NCI-H526 (cell line): Measurements from ENCODE around the gene NOL9.

Source experiments
- DNase-seq, 2 experiments: peaks; one replicate each; lab custom pipeline; 2025; lab: John Stamatoyannopoulos, UW

The NOL9 gene

DNA sequence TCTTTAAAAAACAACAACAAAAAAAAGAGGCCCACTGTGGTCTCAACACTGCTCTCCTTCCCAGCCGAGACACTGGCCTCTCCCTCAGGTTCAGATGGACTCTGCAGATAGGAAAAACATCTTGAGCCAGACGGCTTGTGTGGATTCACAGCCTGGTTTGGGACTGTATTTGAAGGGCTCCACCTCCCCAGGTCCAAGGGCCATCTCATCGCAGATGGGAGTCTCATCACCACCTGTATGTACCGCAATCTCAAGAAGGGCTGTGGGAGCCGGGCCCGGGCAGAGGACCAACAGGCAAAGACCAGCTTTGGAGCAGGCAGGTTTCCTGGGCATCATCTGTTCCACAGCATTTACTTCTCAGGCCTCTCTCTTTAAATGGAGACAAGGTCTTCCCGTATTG is 35.7 kb upstream of the NOL9 start:
- DNase-seq = no peak

DNA sequence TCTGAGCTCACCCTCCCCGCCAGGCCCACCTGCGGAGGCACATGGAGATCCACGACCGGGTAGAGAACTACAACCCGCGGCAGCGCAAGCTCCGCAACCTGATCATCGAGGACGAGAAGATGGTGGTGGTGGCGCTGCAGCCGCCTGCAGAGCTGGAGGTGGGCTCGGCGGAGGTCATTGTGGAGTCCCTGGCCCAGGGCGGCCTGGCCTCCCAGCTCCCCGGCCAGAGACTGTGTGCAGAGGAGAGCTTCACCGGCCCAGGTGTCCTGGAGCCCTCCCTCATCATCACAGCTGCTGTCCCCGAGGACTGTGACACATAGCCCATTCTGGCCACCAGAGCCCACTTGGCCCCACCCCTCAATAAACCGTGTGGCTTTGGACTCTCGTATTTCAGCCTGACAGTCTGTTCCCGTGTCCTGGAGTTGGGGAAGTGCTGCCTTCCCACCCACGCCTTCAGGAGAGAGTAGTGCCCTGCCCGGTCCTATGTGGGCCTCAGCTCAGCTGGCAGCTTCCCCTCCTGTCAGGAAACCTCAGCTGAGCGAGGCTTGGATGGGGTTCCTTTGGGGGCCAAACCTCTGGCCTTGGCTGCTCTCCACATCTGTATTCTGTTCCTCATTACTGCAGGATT is 34.7 kb upstream of the NOL9 start:
- no peak for DNase-seq

GRCh38 chr1:6588128-6588892 is 34.0 kb upstream of the NOL9 start:
- no peak for DNase-seq

- DNase-seq = peak in 1 of 2 experiments; percentile 30
These were observed 33.1 kb upstream of the NOL9 start for GRCh38 chr1:6587261-6588005.

DNA sequence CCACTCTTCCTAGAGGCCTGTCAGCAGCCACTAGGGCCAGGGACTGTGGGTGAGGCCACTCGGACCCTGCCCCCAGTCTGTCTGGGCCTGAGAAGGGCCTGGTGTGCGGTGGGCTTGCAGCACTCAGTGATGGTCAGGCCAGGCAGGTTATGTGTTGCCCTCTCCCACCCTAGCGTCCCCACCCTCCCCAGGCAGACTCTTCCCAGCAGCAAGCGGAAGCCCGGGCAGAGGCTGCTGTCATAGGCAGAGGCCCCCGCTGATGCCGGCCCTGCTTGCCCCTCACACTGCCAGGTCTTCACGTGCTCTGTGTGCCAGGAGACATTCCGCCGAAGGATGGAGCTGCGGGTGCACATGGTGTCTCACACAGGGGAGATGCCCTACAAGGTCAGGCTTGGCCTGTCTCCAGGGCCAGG is 32.1 kb upstream of the NOL9 start:
- no peak for DNase-seq

GRCh38 chr1:6585841-6586240 is 31.5 kb upstream of the NOL9 start:
- DNase-seq = no peak

DNA sequence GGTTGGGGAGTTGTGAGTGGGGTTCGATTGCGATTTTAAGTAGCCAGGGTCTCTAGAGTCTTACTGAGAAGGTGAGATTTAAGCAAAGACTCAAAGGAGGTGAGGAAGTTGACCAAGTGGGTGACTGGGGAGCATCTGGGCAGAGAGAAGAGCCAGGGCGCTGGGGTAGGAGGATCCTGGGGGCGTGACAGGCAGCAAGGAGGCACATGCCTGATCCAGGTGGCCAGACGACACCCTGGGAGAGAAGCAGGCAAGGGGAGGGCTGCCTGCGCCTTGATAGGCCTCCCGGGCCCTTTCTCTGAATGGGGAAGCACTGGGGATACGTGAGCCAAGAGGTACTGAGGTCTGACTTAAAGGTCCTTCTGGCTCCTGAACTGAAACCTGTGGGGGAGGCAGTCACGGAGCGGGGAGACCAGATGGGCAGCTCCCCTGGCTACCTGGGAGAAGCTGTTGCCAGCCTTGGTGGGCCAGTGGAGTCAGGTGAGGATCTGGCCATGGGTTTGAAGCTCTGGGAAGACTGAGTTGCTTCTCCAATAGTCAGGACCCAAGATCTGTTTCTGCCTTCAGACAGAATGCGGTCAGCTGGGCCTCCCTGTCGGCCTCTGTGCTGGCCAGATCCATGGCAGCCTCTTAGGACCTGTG is 30.9 kb upstream of the NOL9 start:
- no peak for DNase-seq

DNA sequence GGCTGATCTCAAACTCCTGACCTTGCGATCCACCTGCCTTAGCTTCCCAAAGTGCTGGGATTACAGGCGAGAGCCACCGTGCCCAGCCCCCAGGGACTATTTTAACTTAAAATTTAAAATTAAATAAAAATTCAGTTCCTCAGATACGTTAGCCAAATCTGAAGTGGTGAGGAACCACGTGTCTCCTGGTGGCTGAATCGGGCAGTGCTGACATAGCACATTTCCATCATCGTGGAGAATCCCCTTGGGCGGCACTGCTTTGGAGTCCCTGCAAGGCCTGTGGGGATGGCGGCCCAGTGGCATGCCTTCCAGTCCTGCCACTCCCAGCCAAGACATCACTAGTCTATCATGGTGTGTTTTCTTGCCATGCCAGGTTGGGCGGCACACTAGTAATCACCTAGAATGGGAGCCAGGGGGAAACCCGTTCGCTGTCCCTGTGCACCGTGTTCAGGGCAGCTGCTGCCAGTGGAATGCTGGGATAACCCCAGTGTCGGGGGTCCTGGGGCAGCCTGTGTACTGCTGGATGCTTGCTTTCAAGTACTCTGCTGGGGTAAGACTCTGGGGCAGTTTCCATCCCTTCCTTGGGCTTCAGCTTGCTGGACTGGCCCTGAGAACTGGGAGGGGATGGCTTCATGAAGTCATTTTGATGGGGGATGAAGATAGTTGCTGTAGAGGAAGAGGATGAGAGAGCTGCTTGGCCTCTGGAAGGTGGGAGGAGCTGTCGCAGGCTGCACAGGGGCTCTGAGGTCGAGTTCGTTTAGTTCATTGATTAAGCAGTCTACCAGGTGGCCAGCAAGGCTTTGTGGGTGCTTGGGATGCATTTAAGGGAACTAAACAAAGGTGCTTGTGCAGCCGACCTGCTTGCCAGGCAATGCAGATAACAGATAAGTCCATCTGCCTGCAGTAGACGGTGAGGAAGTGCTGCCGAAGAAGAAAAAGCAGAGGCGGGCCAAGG is 30.1 kb upstream of the NOL9 start:
- DNase-seq = no peak

DNA sequence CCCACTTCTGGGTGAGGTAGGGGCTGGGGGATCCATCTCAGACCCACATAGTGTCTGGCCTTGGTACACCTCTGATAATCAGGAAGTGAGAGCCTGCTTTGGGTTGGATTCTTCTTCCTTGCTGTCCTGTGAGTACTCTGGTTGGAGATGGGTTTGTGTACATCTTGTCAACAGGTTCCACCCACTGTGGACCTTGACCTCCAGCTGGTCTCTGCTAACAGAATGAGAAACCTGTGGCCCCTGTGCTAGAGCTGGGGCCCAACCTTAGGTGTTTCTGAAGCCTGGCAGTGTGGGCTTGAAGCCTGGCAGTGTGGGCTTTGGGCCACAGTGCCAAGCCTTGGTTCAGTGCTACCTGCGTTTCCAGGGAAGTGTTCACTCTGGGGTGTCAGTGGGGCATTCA is 28.1 kb upstream of the NOL9 start:
- DNase-seq = peak; percentile 56 to 66

DNA sequence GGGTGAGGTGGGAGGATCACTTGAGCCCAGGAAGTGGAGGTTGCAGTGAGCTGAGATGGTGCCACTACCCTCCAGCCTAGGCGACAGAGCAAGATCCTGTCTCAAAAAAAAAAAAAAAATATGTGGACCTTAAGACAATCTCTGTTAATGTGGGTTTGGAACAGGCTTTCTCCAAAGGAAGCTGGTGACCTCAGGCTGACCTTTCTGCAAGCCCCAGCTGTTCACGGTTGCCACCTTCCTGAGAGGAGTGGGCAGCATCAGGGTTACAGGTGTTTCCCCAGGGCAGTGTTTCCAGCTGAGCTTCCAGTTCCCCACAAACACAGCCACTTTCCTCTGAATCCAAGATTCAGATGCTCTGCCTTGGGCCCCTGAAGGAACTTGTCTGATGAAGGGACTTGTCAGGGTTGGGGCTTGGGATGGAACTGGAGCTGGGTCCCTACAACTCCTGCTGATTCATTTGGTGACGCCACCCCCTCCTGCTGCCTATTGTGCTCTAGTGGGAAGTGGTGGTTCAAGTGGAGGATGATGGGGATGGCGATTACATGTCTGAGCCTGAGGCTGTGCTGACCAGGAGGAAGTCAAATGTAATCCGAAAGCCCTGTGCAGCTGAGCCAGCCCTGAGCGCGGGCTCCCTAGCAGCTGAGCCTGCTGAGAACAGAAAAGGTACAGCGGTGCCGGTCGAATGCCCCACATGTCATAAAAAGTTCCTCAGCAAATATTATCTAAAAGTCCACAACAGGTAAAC is 27.4 kb upstream of the NOL9 start:
- DNase-seq = no peak

DNA sequence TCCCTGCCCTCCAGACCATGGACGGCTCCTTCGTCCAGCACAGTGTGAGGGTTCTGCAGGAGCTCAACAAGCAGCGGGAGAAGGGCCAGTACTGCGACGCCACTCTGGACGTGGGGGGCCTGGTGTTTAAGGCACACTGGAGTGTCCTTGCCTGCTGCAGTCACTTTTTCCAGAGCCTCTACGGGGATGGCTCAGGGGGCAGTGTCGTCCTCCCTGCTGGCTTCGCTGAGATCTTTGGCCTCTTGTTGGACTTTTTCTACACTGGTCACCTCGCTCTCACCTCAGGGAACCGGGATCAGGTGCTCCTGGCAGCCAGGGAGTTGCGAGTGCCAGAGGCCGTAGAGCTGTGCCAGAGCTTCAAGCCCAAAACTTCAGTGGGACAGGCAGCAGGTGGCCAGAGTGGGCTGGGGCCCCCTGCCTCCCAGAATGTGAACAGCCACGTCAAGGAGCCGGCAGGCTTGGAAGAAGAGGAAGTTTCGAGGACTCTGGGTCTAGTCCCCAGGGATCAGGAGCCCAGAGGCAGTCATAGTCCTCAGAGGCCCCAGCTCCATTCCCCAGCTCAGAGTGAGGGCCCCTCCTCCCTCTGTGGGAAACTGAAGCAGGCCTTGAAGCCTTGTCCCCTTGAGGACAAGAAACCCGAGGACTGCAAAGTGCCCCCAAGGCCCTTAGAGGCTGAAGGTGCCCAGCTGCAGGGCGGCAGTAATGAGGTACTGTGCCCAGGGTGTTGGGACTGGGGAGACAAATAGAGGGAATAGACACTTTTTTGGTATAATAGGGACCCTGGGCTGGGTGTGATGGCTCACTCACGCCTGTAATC is 26.5 kb upstream of the NOL9 start:
- peak in 1 of 2 experiments; percentile 32 for DNase-seq

DNA sequence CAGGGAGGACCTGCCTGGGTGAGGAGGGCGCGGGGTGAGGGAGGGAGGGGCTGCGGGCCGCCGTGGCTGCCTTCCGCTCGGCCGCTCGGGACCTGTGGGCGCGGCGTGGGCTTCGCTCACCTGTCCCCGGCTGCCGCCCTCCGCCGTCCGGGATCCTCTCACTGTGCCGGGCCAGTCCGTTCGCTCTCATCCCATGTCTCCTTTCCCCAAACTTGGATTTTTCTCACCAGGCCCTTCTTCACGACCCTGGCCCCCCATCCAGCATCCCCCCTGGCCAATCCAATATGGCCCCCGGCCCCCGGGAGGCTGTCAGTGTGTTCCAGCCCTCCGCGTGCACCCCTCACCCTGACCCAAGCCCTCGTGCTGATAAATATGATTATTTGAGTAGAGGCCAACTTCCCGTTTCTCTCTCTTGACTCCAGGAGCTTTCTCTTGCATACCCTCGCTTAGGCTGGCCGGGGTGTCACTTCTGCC is 25.8 kb upstream of the NOL9 start:
- DNase-seq = no peak

- peak; percentile 90 to 99 for DNase-seq
These were observed 25.2 kb upstream of the NOL9 start, which contains the start of gene ZBTB48 for GRCh38 chr1:6579374-6580118. ZBTB48 (plus strand) TSS chr1:6579994; CDS start chr1:6580610, 616 bp downstream.

- DNase-seq = no peak
These were observed 24.5 kb upstream of the NOL9 start for GRCh38 chr1:6578624-6579373.

- no peak for DNase-seq
These were observed 23.7 kb upstream of the NOL9 start for GRCh38 chr1:6577831-6578525.

GRCh38 chr1:6574818-6575217 is 20.5 kb upstream of the NOL9 start:
- DNase-seq = no peak

- DNase-seq = no peak
These were observed 19.8 kb upstream of the NOL9 start for GRCh38 chr1:6574025-6574620.
